SK-N-SH (cell line): ENCODE measurements around the gene KMT5B. TPM values are rescaled to one million over a fixed set of nuclear protein-coding genes. Genes with fewer than 3 reads are reported as not detected.

Experiments used
- CTCF ChIA-PET: fragments of 300-600, 350-600 bp; formaldehyde crosslinking; extraction: SDS; loops from one replicate; lab custom pipeline; 2021; lab: Yijun Ruan, JAX
- POLR2A ChIA-PET: fragments of 350-600 bp; sonication (Branson Sonifier 250); formaldehyde crosslinking; extraction: SDS; loops from one replicate; lab custom pipeline; 2020; ENCODE audit warnings: antibody characterized with exemption, inconsistent platforms; lab: Yijun Ruan, JAX
- DNase-seq: peaks from one replicate; pipeline ENCODE4 v3.0.0; 2012
- H2AFZ ChIP-seq: fragments of 200-600 bp; sonication (generic); 2 replicates; pipeline ENCODE4 v1.8.1; 2016; ENCODE audit warnings: antibody characterized with exemption, mild to moderate bottlenecking, low read depth
- H3F3A ChIP-seq: fragments of 200-600 bp; sonication (generic); replicated peaks from 2 replicates; pipeline ENCODE3; 2016; ENCODE audit warnings: antibody characterized with exemption, mild to moderate bottlenecking; ENCODE audit not compliant: insufficient read depth
- H3K27ac ChIP-seq, 2 experiments: fragments of 200-500 bp in 1 of 2; fragments of 200-600 bp in 1 of 2; sonication (Bioruptor generic) in 1 of 2; sonication (generic), shearing (Covaris generic) in 1 of 2; 2 replicates each; pipeline versions ENCODE4 v1.5.1 to v1.6.1; 2014 to 2016; ENCODE audit warnings: low read depth in 2 of 2, inconsistent platforms in 1 of 2, low read length in 1 of 2, mild to moderate bottlenecking in 1 of 2, mixed read lengths in 1 of 2
- H3K27me3 ChIP-seq: fragments of 200-600 bp; sonication (generic), shearing (Covaris generic); 2 replicates; pipeline ENCODE4 v1.6.1; 2016; ENCODE audit warnings: mixed run types; ENCODE audit not compliant: insufficient read depth
- H3K36me3 ChIP-seq, 2 experiments: fragments of 200-500 bp in 1 of 2; fragments of 200-600 bp in 1 of 2; sonication (Bioruptor generic) in 1 of 2; sonication (generic) in 1 of 2; replicated peaks in 1 of 2; 2 replicates each; pipeline versions ENCODE3 to v1.5.1; 2014 to 2016; ENCODE audit warnings: low read length in 1 of 2, mild to moderate bottlenecking in 1 of 2; ENCODE audit not compliant: insufficient read depth in 2 of 2, control insufficient read depth in 1 of 2
- H3K4me1 ChIP-seq, 2 experiments: fragments of 200-500 bp in 1 of 2; fragments of 200-600 bp in 1 of 2; sonication (Bioruptor generic) in 1 of 2; sonication (generic), shearing (Covaris generic) in 1 of 2; 2 replicates each; pipeline versions ENCODE4 v1.5.1 to v1.6.1; 2014 to 2016; ENCODE audit warnings: low read depth in 1 of 2, low read length in 1 of 2, mixed run types in 1 of 2; ENCODE audit not compliant: insufficient read depth in 2 of 2, control insufficient read depth in 1 of 2
- H3K4me2 ChIP-seq: fragments of 200-600 bp; sonication (generic), shearing (Covaris generic); 2 replicates; pipeline ENCODE4 v1.6.1; 2017; ENCODE audit warnings: mixed run types
- H3K4me3 ChIP-seq, 2 experiments: fragments of 200-500 bp in 1 of 2; fragments of 200-600 bp in 1 of 2; sonication (Bioruptor generic) in 1 of 2; sonication (generic), shearing (Covaris generic) in 1 of 2; 2 replicates each; pipeline versions ENCODE4 v1.5.1 to v1.8.1; 2014 to 2016; ENCODE audit warnings: low read depth in 2 of 2, inconsistent platforms in 1 of 2, low read length in 1 of 2, mild to moderate bottlenecking in 1 of 2, mixed read lengths in 1 of 2, moderate library complexity in 1 of 2
- H3K79me2 ChIP-seq: fragments of 200-600 bp; sonication (generic); 2 replicates; pipeline ENCODE4 v1.8.1; 2017; ENCODE audit warnings: mild to moderate bottlenecking; ENCODE audit not compliant: insufficient read depth
- H3K9ac ChIP-seq: fragments of 200-600 bp; sonication (generic); 2 replicates; pipeline ENCODE4 v1.6.1; 2017; ENCODE audit warnings: mixed run types
- H3K9me2 ChIP-seq: fragments of 200-600 bp; sonication (generic); 2 replicates; pipeline ENCODE4 v1.6.1; 2017; ENCODE audit warnings: mixed run types
- H3K9me3 ChIP-seq: fragments of 200-600 bp; sonication (generic); 2 replicates; pipeline ENCODE4 v1.6.1; 2017; ENCODE audit warnings: mixed run types, mild to moderate bottlenecking, moderate library complexity
- H4K20me1 ChIP-seq: fragments of 200-600 bp; sonication (generic); 2 replicates; pipeline ENCODE4 v1.6.1; 2017; ENCODE audit warnings: mild to moderate bottlenecking, mixed run types; ENCODE audit not compliant: insufficient read depth
- CHD2 ChIP-seq: fragments of 150-350 bp; IDR thresholded peaks from 2 replicates; pipeline ENCODE4 v1.6.1; 2018; ENCODE audit warnings: low read length; ENCODE audit not compliant: partially characterized antibody
- ELF1 ChIP-seq: IDR thresholded peaks from 2 replicates; pipeline ENCODE4 v1.4.0; 2012
- FOSL2 ChIP-seq: IDR thresholded peaks from 2 replicates; pipeline ENCODE4 v1.4.0; 2012; ENCODE audit warnings: low read depth, mild to moderate bottlenecking, moderate library complexity, borderline replicate concordance
- FOXM1 ChIP-seq: IDR thresholded peaks from 2 replicates; pipeline ENCODE4 v1.4.0; 2012; ENCODE audit warnings: low read depth, mild to moderate bottlenecking
- GATA2 ChIP-seq: sonication (generic); formaldehyde crosslinking; IDR thresholded peaks from 2 replicates; pipeline ENCODE4 v1.5.0; 2020; ENCODE audit warnings: mild to moderate bottlenecking, missing genetic modification reagents
- JUND ChIP-seq: IDR thresholded peaks from 2 replicates; pipeline ENCODE4 v1.4.0; 2012
- MAX ChIP-seq: IDR thresholded peaks from 2 replicates; pipeline ENCODE4 v1.4.0; 2012; ENCODE audit warnings: low read depth
- MEF2A ChIP-seq: IDR thresholded peaks from 2 replicates; pipeline ENCODE4 v1.4.0; 2012; ENCODE audit warnings: low read depth, borderline replicate concordance
- POLR2AphosphoS5 ChIP-seq: IDR thresholded peaks from 2 replicates; pipeline ENCODE4 v1.6.1; 2012; ENCODE audit warnings: low read depth, low read length
- RAD21 ChIP-seq: IDR thresholded peaks from 2 replicates; pipeline ENCODE4 v1.6.1; 2012; ENCODE audit warnings: mild to moderate bottlenecking, low read length
- RFX5 ChIP-seq: IDR thresholded peaks from 2 replicates; pipeline ENCODE4 v1.6.1; 2012; ENCODE audit warnings: mild to moderate bottlenecking, improper control_type of control experiment, low read length
- SIN3A ChIP-seq: IDR thresholded peaks from 2 replicates; pipeline ENCODE4 v1.6.1; 2012; ENCODE audit warnings: low read depth, mild to moderate bottlenecking, low read length, moderate library complexity, borderline replicate concordance
- TCF12 ChIP-seq: IDR thresholded peaks from 2 replicates; pipeline ENCODE4 v1.4.0; 2012
- USF1 ChIP-seq: IDR thresholded peaks from 2 replicates; pipeline ENCODE4 v1.4.0; 2012; ENCODE audit warnings: low read depth, borderline replicate concordance
- USF2 ChIP-seq: fragments of 150-350 bp; IDR thresholded peaks from 2 replicates; pipeline ENCODE4 v1.6.1; 2017; ENCODE audit warnings: antibody characterized with exemption, low read length, low read depth, borderline replicate concordance
- YY1 ChIP-seq: IDR thresholded peaks from 2 replicates; pipeline ENCODE4 v1.4.0; 2012; ENCODE audit warnings: low read depth, mild to moderate bottlenecking
- WGBS: methylation state at CpG from one replicate; pipeline ENCODE4 v1.1.6; 2017; ENCODE audit warnings: low lambda C conversion rate; 5-methylcytosine and 5-hydroxymethylcytosine counted together
- polyA plus RNA-seq, 3 experiments: library from polyadenylated mRNA; depleted of rRNA; stranded (reverse); fragments of >200 nt; gene quantifications; 2 replicates each; pipeline ENCODE4 v1.2.3, GENCODE V29; 2012
- TF ChIP-seq, protein P1 (sequence below): IDR thresholded peaks from 2 replicates; pipeline ENCODE4 v1.6.1; 2012; ENCODE audit warnings: mild to moderate bottlenecking, low read depth, low read length, moderate library complexity
- TF ChIP-seq, protein P2 (sequence below): IDR thresholded peaks from 2 replicates; pipeline ENCODE4 v1.4.0; 2012; ENCODE audit warnings: low read depth, borderline replicate concordance
- TF ChIP-seq, protein P3 (sequence below): IDR thresholded peaks from 2 replicates; pipeline ENCODE4; 2012

KMT5B gene
- polyA plus RNA-seq, 1 of the 3 experiments (the other 2 are of a cell fraction) = 10.4 TPM

DNA sequence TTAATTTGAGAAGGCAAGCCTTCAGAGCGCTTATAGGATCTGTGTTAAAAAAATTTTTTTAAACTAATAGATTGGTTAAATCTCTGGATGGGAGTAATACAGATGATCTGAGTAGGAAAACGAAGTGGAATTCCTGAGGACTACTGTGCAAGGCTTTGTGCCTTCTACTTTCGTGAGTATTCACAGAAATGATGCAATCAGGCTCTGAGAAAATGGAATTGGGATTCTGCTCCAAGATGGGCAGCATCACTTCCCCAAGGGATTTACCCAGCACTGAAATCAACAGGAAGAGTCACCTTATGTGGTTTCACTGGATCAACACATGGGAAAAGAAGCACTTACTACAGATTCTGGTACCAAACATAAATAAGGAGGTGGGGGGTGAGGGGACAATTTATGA lies 12.5 kb downstream of the KMT5B start:
- Histone ChIP-seq H3K9ac (no peak overlapping the region), H3K27ac (no peak overlapping the region), H3K27me3 (no peaks in the 10 kb centered on the region), H3K4me1 (peaks cover 0 to 9% of the 10 kb centered on the region in 2 experiments; a peak in 2 of 4 replicates), H3K36me3 (peaks cover 0 to 6% of the 10 kb centered on the region in 2 experiments), H3K4me2 (no peak overlapping the region), H3K79me2 (peaks cover 100% of the 10 kb centered on the region), H3K9me2 (no peaks in the 10 kb centered on the region), H3F3A (no peaks in the 10 kb centered on the region), H2AFZ (no peak overlapping the region), H3K4me3 (no peak overlapping the region), H4K20me1 (peaks cover 100% of the 10 kb centered on the region), H3K9me3 (no peaks in the 10 kb centered on the region)
- no peak for DNase-seq
- POLR2A ChIA-PET = no interaction called here
- 87% methylated on average over 3 of the region's 3 CpGs for WGBS
- CTCF ChIA-PET = no interaction called here
- TF ChIP-seq FOXM1 (no peak), RAD21 (no peak), YY1 (no peak), POLR2AphosphoS5 (no peak), SIN3A (no peak), USF2 (no peak), USF1 (no peak), JUND (no peak), GATA2 (CRISPR knock-in tag) (no peak), CHD2 (no peak), TCF12 (no peak), MAX (no peak), FOSL2 (no peak), ELF1 (no peak), MEF2A (no peak), RFX5 (no peak)
- TF ChIP-seq, protein P1, sequence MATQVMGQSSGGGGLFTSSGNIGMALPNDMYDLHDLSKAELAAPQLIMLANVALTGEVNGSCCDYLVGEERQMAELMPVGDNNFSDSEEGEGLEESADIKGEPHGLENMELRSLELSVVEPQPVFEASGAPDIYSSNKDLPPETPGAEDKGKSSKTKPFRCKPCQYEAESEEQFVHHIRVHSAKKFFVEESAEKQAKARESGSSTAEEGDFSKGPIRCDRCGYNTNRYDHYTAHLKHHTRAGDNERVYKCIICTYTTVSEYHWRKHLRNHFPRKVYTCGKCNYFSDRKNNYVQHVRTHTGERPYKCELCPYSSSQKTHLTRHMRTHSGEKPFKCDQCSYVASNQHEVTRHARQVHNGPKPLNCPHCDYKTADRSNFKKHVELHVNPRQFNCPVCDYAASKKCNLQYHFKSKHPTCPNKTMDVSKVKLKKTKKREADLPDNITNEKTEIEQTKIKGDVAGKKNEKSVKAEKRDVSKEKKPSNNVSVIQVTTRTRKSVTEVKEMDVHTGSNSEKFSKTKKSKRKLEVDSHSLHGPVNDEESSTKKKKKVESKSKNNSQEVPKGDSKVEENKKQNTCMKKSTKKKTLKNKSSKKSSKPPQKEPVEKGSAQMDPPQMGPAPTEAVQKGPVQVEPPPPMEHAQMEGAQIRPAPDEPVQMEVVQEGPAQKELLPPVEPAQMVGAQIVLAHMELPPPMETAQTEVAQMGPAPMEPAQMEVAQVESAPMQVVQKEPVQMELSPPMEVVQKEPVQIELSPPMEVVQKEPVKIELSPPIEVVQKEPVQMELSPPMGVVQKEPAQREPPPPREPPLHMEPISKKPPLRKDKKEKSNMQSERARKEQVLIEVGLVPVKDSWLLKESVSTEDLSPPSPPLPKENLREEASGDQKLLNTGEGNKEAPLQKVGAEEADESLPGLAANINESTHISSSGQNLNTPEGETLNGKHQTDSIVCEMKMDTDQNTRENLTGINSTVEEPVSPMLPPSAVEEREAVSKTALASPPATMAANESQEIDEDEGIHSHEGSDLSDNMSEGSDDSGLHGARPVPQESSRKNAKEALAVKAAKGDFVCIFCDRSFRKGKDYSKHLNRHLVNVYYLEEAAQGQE = no peak
- TF ChIP-seq, protein P2, sequence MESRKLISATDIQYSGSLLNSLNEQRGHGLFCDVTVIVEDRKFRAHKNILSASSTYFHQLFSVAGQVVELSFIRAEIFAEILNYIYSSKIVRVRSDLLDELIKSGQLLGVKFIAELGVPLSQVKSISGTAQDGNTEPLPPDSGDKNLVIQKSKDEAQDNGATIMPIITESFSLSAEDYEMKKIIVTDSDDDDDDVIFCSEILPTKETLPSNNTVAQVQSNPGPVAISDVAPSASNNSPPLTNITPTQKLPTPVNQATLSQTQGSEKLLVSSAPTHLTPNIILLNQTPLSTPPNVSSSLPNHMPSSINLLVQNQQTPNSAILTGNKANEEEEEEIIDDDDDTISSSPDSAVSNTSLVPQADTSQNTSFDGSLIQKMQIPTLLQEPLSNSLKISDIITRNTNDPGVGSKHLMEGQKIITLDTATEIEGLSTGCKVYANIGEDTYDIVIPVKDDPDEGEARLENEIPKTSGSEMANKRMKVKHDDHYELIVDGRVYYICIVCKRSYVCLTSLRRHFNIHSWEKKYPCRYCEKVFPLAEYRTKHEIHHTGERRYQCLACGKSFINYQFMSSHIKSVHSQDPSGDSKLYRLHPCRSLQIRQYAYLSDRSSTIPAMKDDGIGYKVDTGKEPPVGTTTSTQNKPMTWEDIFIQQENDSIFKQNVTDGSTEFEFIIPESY = no peak
- TF ChIP-seq, protein P3, sequence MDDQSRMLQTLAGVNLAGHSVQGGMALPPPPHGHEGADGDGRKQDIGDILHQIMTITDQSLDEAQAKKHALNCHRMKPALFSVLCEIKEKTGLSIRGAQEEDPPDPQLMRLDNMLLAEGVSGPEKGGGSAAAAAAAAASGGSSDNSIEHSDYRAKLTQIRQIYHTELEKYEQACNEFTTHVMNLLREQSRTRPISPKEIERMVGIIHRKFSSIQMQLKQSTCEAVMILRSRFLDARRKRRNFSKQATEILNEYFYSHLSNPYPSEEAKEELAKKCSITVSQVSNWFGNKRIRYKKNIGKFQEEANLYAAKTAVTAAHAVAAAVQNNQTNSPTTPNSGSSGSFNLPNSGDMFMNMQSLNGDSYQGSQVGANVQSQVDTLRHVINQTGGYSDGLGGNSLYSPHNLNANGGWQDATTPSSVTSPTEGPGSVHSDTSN = no peak
